HL-60/S4 (cell line): Measurements from ENCODE around the gene AAMP.
"Not testable (repeated sequence)": the region's sequence is repeated elsewhere in the genome, so short reads cannot be mapped to it uniquely, and the experiment has no call there.

Experiments
- in situ Hi-C: fragments of 300-500 bp; cut with MboI; formaldehyde crosslinking; loops from 2 replicates; pipeline ENCODE4 v1.14.3; 2022; ENCODE audit warnings: low sequenced_read_pairs

AAMP gene

DNA sequence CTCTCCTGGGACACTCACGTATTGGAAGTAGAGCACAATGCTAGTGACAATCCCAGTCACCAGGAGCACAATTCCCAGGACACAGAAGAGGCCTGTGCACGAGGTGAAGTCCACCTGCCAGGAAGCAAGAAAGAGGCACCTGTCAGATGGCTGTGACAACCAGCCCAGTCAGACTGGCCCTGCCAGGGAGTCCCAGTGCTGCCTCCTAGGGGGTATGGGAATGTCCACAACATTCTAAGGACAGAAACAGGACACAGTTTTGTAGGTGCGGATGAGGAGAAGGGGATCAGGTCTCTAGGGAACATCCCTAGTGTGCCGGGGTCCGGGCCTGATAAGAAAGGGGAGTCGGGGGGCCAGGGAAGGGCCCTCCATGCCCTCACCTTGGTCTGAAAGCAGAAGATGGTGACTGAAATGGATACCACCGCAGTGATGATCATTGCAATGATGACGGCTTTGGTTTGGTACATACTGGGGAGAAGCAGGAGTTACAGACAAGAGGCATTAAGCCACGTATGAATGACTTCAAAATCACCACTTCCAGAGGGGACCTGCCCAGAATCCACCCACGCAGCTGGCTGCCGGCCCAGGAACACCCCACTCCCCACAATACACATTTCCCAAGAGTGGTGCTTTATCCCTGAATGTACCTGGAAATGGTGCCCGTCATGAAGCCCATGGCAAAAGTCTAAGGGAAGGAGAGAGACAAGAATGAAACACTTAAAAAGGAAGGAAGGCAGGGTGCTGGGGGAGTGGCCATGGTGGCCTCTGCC lies 7.2 kb upstream of the AAMP start:
- in situ Hi-C loops, result loop anchor here (25.0 kb wide), 1 partner anchor 385 kb away; the partner anchor contains the start of genes BCS1L, RNF25, STK36 and ZNF142

- in situ Hi-C loops, result loop anchor here (25.0 kb wide), 1 partner anchor 387 kb away; the partner anchor contains the start of genes BCS1L, RNF25, STK36 and ZNF142
Observed at GRCh38 chr2:218275371-218276072, 5.6 kb upstream of the AAMP start.

DNA sequence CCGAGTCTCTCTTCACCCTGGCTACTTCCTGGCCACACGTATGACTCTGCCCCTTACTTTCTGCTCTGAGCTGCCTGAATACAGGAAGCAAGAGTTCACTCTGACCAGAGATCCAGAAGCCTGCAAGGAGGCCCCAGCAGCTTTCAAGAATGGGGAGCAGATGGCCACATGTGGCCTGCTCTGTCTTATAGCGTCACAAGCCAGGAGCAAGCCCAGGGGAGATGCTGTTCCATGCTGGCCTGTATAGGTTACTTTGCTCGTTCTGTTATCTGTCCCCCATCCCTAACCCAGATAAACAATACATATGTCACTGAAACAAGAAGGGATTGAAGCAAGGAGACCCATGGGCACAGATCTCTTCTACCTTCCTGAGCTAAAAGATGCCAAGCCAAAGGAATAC lies 4.6 kb upstream of the AAMP start:
- in situ Hi-C loops, result no loop called here

GRCh38 chr2:218273908-218274249 lies 3.9 kb upstream of the AAMP start:
- in situ Hi-C loops, result no loop called here

DNA sequence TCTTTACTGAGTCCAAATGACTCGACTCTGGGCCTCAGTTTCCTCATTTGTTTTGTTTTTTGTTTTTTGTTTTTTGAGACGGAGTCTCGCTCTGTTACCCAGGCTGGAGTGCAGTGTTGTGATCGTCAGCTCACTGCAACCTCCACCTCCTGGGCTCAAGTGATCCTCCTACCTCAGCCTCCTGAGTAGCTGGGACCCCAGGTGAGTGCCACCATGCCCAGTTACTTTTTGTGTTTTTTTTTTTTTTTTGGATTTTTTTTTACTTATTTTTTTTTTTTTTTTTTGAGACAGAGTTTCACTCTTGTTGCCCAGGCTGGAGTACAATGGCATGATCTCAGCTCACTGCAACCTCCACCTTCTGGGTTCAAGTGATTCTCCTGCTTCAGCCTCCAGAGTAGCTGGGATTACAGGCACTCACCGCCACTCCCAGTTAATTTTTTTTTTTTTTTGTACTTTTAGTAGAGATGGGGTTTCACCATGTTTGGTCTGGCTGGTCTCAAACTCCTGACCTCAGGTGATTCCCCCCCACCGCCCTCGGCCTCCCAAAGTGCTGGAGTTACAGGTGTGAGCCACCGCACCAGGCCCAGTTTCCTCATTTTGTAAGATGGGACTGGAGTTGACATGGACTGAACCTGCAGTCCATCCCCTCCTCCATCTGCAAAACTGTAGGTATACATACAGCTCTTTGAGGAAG lies 3.4 kb upstream of the AAMP start:
- in situ Hi-C loops, result not testable (repeated sequence)

GRCh38 chr2:218272531-218273212 lies 2.7 kb upstream of the AAMP start:
- in situ Hi-C loops, result no loop called here

GRCh38 chr2:218271865-218272530 lies 2.1 kb upstream of the AAMP start:
- in situ Hi-C loops, result no loop called here

GRCh38 chr2:218271487-218271797 lies 1.5 kb upstream of the AAMP start:
- in situ Hi-C loops, result no loop called here

- in situ Hi-C loops, result no loop called here
Observed at GRCh38 chr2:218270721-218271486, 967 bp upstream of the AAMP start.

GRCh38 chr2:218267259-218267658 lies 2.7 kb downstream of the AAMP start:
- in situ Hi-C loops, result no loop called here

GRCh38 chr2:218266316-218266979 lies 3.5 kb downstream of the AAMP start:
- in situ Hi-C loops, result no loop called here

DNA sequence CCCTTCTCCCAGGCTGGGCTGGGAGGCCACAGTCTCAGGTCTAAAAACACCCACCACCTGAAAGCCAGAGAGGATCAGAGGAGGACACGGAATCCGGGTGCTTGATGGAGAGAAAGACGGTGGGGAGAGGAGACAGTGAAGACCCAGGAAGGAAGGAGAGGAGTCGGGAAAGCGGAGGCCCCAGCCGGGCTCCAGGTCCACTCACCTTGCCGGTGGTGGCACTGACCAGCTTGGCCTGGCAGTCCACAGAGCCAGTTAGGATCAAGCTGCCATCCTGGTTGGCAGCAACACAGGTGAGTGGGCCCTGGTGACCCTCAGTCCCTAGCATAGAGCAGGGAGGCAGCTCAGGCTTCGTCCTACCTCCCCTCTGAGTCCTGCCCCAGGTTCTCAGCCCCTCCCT lies 4.3 kb downstream of the AAMP start:
- in situ Hi-C loops, result no loop called here

DNA sequence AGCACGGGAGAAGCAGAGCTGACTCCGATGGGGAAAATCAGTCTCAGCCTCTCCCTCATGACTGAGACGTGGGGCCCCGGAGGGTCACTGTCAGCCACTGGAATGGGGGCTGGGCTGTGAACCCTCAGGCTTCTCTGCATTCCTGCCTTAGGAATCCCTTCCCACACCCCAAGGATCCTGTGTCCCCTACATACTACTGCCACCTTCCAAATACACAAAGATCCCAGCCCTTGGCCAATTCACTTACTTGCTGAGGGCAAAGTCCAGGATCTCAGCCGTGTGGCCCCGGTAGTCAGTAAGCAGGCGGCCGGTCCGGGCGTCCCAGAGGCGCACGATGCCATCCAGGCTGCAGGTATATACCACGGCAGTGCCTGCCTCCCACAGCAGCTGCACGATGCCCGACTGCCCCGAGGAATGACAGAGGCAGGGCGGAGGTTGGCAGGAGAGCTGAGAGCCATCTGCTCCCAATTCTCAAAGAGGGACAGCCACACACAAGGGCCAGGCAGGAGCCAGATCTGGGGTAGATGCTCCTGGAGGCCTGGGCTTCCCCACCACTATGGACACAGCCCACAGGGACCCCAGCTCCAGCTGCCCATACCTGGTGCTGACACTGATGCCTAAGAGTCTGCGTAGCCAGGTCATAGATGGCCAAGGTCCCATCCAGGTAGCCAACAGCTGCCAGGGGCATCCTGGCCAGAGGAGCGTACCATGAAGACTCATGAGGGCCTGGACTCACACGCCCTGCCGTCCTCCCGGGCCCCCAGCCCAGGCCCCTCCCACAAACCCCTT lies 5.0 kb downstream of the AAMP start:
- in situ Hi-C loops, result no loop called here

- in situ Hi-C loops, result no loop called here
Observed at GRCh38 chr2:218263817-218264641, 5.9 kb downstream of the AAMP start.

- in situ Hi-C loops, result no loop called here
Observed at GRCh38 chr2:218262631-218263586, 7.0 kb downstream of the AAMP start.

GRCh38 chr2:218262237-218262600 lies 7.7 kb downstream of the AAMP start:
- in situ Hi-C loops, result no loop called here
